ENCODE data around the gene TBCD.

DNA sequence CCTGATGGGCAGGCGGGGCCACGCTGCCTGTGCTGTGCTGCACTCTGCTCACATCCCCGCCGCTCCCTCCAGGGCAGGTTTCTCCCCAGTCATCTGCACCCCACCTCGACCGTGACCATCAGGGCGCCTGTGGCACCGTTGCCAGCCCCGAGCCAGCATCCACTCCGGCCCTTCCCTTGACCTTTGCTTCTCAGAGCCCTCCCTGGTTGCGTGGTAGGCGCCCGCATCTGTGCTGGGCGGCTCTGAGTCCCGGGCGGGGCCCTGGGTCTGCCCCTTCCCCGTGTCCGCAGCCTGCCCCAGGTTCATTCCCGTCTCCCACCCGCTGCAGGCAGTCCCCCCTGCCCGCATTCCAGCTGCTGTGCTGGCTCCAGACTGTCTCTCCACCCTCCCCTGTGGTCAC, 54.8 kb downstream of the TBCD start:
- TF ChIP-seq, protein P1, sequence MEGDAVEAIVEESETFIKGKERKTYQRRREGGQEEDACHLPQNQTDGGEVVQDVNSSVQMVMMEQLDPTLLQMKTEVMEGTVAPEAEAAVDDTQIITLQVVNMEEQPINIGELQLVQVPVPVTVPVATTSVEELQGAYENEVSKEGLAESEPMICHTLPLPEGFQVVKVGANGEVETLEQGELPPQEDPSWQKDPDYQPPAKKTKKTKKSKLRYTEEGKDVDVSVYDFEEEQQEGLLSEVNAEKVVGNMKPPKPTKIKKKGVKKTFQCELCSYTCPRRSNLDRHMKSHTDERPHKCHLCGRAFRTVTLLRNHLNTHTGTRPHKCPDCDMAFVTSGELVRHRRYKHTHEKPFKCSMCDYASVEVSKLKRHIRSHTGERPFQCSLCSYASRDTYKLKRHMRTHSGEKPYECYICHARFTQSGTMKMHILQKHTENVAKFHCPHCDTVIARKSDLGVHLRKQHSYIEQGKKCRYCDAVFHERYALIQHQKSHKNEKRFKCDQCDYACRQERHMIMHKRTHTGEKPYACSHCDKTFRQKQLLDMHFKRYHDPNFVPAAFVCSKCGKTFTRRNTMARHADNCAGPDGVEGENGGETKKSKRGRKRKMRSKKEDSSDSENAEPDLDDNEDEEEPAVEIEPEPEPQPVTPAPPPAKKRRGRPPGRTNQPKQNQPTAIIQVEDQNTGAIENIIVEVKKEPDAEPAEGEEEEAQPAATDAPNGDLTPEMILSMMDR (conservative IDR thresholded peaks at IDR 0.05): no peak
- no peak for TF ChIP-seq ZFX (IDR thresholded peaks at IDR 0.05)

All from C4-2B (cell line).